LoVo (cell line): ENCODE data around the gene SLC6A18.

Source experiments
- DNase-seq: peaks from one replicate; pipeline ENCODE4 v3.0.0-alpha.2; 2016; ENCODE audit warnings: low spot score

The SLC6A18 gene

DNA sequence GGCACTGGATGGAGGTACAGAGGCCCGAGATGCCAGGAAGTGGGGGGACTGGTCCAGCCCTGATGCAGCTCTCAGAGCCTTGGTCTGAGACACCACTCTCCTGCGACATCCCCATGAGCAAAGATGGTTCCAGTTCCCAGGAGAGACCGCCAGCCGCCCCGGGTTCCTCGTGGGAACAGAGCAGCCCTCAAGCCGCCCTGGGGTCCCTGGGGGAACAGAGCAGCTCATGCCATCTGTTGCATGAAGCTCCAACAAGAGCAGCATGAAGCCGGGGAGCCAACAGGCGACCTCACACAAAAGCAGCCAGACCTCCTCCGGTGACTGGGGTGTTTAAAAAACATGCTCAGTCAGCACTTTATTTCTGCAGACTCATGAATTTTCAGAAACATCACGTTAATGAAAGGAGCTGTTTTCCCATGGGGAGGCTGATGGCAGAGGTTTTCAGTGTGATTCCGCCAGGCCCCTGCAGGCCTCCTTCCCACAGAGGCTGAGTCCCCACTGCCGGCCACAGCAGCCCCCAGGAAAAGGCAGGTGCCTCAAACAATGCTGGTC lies 6.2 kb downstream of the SLC6A18 start:
- DNase-seq, result no peak

DNA sequence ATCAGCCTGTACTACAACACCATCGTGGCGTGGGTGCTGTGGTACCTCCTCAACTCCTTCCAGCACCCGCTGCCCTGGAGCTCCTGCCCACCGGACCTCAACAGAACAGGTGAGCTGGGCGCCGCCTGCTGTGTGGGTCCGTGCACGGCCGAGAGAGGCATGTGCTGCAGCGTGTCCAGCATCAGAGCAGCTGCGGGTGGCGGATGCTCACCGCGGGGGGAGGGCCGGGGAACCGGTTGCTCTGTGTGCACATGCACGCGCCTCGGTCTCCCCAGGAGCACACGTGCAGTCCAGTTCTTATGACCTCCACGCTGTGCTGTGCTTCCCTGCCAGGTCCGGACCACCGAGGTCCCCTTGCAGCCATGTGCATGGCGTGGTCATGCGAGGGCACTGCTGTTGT lies 7.6 kb downstream of the SLC6A18 start:
- DNase-seq, result no peak

DNA sequence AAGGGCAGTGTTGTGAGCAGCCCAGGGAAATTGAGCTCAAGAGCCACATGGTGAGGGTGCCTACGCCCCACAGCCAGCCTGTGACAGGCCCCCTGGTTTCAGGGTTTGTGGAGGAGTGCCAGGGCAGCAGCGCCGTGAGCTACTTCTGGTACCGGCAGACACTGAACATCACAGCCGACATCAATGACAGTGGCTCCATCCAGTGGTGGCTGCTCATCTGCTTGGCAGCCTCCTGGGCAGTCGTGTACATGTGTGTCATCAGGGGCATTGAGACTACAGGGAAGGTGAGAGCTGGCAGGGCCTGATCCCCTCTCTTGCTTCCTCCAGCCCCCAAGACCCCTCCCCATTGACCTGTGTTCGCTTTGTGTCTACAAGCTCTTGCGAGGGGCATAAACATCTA lies 10.2 kb downstream of the SLC6A18 start:
- no peak for DNase-seq

DNA sequence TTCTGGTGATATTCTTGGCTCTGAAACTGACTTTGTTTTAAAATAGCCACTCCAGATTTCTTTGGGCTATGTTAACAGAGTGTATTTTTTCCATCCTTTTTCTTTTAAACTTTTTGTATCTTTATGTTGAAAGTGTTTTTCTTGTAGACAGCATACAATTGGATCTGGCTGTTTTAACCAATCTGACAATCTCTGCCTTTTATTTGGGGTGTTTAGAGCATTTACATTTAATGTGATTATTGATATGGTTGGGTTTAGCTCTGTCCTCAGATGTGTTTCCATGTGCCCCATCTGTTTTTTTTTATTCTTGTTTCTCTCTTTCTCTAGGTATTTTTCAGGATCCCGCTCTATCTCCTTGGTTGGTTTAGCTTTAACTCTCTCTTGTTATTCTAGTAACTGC lies 10.7 kb downstream of the SLC6A18 start:
- DNase-seq, result no peak

DNA sequence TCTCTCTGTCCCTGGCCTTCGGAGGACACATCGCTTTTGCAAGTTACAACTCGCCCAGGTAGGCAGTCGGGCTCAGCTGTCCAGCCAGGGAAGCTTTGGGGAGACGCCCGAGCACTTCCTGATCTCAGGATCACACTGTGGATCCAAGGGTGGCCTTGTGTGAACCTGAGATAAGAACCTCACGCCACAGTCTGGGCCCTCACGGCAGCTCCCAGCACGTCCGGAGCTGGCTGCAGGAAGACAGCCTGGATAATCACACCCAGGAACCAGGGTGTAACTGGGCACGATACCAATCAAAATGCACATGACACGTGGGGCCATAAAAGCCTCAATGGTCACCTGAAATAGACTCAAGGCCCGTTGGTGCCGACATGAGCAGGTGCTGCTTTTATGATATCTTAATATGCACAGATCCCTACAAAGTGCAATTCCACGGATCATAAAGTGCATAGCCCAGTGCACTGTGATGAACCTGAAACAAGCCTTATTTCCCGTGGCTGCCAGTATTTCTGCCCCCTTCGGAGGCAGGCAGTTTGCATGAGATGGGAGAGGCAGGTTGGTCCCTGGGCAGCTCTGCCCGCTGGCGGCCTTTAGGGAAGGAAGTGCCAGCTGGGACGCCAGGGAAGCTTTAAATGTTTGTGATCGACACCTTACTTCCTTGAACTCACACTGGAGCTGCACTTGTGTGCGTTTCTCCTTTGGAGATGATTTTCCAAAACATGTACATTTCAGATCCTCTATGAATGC lies 14.5 kb downstream of the SLC6A18 start:
- no peak for DNase-seq

DNA sequence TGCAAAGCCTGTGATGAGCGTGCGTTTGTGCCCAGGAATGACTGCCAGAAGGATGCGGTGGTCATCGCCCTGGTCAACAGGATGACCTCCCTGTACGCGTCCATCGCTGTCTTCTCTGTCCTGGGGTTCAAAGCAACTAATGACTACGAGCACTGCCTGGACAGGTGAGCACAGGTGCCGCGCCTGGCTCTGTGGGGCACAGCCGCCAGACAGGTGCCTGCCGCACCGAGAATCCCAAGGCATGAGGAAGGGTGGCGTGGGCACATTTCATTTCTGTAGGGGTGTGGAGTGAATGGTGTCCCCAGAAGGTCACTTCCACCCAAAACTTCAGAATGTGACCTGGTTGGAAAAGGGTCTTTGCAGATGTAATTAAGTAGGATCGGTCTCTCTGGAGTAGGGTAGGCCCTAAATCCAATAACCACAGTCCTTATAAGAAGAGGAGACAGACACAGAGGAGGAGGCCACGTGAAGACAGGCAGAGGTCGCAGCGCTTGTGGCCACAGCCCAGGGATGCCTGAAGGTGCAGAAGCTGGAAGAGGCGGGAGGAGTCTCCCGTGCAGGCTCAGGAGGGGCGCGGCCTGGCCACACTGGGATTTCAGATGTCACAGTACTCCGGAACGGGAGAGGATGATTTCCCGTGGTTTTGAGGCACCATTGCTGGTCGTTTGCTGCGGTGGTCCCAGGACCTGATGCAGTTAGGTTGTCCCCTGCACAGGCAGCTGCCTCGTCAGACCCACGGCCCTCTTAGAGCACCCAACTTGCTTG lies 15.5 kb downstream of the SLC6A18 start:
- no peak for DNase-seq

DNA sequence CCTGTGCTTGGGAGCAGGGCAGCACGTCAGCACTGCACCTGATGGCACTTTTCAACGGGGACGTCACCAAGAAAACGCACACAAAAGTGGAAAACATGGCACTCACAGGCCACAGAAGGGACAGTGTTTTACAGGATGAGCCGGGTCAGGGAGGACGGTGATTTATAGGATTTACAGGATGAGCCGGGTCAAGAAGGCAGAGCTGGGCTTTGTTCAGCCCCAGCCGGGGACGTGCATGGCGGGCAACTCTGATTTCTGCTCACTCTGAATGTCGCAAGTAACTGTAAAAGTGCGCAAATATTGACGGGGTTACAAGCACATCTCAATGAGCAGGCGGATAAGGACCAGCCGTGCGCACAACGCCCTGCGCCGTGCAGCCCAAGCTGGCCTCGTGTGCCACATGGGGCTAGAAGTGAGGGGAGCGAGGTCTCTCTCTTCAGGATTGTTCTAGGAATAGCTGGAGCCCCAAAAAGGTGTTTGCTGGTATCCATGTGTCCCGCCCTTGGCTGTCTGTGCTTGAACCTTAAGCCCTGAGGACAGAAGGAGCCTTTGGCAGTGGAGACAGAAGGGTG lies 16.4 kb downstream of the SLC6A18 start:
- DNase-seq, result no peak

DNA sequence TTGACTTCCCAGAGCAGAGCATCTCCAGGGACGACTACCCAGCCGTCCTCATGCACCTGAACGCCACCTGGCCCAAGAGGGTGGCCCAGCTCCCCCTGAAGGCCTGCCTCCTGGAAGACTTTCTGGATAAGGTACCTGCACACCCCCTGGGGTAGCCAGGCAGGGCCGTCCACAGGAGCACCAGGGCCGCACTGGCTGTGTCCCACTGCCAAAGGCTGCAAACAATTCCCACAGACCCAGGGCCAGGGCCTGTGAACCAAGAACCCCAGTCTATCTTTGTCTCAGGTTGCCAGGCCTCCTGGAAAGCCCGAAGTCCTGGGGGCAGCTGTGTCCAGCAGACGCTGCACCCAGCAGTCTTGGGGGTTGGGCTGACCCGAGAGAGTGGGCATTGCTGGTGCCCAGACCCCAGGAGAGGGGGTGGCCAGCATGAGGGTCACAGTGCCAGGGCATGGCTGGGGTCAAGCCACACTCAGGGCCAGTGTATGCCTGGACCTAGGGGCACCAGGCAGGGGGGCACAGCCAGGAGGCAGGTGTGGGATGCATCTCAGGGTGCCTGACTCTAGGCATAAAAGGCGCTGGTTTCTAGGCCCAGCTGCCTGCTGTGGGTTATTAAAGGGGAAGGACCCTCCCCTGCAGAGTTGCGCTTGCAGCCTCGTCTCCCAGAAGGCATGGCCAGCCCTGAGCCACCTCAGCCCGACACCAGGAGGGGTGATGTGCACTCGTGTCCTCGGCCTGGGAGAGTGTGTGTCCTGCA lies 17.7 kb downstream of the SLC6A18 start:
- DNase-seq, result no peak

DNA sequence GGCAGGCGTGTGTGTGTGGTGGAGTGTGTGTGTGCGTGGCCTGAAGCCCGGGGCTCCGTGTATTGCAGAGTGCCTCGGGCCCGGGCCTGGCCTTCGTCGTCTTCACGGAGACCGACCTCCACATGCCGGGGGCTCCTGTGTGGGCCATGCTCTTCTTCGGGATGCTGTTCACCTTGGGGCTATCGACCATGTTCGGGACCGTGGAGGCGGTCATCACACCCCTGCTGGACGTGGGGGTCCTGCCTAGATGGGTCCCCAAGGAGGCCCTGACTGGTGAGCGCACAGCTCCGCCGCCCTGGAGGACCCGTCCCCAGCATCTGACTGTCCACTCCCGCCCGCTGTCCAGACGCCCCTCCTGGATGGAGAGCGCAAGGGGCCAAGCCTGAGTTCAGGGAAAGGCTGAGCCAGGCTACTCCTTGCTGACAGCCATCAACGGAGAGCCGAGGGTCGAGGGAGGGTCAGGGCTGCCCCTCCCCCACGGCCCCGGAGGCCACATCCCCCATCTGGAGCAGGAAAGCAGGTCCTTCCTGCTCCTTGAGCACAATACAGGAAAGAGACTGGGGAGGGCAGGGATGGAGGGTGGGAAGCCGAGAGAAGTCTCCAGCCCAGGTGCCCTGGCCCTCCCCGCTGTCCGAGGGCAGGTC lies 18.4 kb downstream of the SLC6A18 start:
- DNase-seq, result no peak

DNA sequence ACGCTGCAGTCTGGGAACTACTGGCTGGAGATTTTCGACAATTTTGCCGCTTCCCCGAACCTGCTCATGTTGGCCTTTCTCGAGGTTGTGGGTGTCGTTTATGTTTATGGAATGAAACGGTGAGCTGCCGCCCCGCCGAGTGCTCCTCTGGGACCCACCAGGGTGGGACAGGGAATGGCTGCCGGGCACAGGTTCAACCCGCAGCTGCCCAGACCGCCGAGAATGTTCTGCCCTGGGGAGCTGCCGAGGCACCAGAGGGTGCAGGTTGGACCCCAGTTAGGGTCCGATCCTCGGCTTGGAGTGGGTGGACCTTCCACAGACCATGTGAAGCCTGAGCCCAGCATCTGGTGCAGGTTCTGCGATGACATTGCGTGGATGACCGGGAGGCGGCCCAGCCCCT lies 19.1 kb downstream of the SLC6A18 start:
- no peak for DNase-seq

DNA sequence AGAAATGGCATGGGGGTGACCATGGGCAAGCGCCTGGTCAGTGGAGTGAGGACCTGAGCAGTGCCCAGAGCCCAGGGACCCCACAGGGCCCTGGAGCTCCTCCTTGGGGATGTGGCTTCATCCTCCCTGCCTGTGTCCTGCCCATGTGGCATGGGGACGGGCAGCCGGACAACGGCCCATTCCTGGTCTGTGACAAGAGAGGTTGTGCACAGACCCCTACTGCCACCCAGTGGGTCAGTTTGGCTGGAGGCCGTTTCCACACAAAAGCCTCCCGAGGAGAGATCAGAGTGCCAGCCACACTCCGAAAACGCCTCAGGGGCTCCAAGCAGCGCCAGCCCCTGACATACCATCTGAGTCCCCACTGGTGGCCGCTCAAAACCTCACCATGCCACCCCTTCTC lies 19.8 kb downstream of the SLC6A18 start:
- no peak for DNase-seq

DNA sequence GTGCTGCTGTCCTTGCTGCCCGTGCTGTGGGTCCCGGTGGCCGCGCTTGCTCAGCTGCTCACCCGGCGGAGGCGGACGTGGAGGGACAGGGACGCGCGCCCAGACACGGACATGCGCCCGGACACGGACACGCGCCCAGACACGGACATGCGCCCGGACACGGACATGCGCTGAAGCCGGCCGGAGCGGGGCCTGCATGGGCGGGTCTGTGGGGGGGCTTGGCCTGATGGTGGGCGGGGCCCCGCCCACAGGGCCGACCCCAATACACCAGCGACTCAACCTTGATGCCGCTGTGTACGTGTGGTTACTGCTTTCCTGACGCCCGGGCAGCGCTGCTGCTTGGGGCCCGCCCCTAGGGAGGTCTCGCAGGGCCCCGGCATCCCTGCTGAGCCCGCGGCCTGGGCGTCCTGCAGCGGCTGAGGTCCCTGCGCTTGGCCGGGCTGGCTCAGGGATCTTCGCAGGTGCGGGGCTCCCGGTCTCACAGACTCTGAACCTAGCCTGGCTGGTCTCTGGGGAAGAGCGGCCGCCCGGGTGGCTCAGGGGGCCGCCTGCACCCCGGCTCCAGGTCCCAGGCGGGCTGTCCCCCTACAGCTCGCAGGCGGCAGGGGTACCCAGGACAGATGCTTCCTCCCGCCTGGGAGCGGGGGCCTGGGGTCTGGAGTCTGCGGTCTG lies 20.9 kb downstream of the SLC6A18 start:
- DNase-seq, result no peak

DNA sequence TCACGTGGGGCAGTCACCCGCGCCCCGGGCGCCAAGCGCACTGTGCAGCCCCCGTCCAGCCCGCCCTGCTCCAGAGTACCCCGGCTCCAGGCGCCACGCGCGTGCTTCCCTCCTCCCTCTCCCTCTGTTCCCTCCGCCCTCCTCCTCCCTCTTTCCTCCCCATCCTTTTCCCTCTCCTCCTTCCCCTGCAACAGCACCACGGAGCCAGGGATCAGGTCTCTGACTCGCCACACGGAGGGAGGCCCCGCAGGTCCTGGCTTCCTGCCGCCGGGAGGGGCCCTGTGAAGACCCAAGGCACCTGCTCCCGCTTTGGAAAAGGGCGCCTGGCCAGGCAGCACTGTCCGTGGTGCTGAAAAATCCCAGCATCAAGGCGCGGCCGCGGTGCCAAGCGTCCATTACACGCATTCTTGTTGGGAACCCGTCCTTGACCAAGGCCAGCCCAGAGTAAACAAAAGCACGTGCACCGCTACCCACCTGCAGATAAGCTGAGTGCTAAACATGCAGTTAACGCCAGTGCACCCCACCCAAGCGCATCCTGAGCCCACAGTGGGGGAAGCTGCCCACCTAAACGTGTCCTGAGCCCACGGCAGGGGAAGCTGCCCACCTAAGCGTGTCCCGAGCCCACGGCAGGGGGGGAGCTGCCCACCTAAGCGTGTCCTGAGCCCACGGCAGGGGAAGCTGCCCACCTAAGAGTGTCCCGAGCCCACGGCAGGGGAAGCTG lies 21.7 kb downstream of the SLC6A18 start:
- DNase-seq, result peak; percentile 41

DNA sequence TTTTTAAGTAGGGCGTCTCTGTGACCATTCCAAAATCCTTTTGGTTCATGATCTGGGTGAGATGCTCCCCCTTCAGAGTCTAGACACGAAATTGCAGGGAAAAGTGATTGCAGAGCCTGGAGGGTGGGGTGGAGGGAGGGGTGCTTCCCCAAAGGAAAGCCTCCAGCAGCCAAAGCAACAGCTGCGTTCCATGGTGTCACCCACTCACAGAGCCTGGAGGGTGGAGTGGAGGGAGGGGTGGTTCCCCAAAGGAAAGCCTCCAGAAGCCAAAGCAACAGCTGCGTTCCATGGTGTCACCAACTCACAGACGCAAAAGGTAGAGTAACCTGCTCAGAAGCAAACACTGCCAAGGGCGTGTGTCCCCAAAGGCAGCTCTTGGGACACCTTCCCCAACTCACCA lies 22.6 kb downstream of the SLC6A18 start:
- no peak for DNase-seq

DNA sequence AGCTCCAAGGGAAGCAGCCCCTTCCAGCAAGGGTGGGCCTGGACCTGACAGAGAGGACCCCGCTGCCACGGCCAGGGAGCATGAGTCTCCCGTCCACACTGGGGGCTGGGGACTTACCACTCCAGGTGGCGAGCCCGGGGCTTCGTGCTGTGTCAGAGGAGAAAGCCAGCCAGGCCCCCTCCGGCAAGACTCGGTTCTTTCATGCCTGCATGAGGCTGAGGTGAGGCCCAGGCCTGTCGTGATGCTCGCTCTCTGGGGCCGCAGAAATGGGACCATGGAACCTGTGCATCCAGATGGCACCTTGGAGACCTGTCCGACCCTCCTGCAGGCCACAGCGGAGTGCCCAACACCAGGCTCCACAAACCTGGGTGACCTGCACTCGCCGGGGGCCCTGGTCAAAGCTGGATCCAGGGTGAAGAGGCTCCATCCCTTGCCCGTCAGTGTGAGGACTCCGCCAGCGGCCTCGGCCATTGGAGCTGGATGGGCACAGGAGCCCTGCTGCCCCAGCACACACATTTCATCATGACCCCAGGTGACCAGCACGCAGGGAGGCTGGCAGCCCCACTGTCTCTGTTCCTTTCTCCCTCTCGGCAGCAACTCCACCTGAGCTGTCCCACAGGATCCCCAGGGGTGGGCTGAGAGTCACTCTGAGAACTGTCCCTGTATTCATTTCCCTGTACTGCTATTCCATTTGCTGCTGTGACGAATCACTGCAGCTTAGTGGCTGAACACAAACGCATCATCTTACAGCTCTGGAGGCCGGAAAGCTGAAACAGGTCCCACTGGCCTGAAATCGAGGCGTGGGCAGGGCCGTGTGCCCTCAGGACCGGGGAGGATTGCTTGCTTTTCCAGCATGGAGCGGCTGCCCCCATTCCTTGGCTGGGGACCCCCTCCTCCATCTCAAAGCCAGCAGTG lies 24.4 kb downstream of the SLC6A18 start:
- DNase-seq, result no peak

DNA sequence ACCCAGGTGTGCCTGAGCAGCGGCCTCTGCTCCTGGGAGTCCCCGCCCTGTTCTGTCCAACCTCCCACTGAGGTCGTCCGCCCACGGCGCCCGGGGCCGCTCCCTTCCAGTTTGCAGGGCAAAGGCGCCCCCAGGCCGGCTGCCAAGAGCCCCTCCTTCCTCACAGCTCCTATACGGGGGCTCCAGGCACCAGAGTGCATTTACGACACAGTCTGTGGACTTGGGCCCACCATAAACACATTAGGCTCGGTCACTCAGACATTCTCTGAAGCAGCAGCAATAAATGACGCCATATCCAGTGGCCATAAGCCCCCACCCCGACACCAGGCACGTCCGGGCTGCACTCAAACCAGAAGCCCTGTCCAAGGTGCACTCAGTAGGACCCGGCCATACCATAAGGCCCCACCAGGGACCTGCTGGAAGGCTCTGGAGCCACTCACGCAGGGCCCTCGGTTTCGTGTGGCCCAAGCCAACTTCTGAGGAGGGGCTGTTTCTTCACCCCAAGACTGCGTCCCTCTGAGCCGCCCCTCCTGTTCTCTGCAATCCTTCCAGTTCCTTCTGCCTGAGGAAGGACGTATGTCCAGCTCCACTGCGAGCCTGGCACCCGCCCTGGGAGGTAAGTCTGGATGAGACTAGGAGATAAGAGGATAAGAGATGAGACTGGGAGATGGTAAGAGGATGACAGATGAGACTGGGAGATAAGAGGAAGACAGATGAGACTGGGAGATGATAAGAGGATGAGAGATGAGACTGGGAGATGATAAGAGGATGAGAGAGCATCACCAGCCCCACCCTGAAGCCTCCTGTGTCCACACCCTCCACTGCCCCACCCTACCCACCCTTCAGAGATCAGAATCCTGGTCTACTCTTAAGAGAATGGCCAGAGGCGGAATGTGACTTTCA lies 26.7 kb downstream of the SLC6A18 start:
- DNase-seq, result no peak

DNA sequence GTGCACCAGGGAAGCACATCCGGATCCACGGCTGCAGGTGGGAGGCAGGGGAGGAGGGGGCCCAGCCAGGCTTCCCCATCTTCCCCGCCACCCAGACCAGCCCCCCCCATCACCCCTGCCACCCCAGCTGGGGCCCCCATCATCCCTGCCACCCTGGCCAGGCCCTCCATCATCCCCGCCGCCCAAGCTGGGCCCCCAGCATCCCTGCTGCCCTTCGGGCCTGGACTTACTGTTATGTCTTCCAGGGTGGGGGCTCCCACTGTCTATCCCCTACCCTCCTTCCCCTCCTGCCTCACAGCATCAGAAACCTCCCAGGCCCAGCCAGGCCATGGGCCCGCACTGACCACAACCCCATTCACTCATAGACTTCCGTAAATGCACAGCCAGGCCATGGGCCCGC lies 27.5 kb downstream of the SLC6A18 start:
- no peak for DNase-seq

DNA sequence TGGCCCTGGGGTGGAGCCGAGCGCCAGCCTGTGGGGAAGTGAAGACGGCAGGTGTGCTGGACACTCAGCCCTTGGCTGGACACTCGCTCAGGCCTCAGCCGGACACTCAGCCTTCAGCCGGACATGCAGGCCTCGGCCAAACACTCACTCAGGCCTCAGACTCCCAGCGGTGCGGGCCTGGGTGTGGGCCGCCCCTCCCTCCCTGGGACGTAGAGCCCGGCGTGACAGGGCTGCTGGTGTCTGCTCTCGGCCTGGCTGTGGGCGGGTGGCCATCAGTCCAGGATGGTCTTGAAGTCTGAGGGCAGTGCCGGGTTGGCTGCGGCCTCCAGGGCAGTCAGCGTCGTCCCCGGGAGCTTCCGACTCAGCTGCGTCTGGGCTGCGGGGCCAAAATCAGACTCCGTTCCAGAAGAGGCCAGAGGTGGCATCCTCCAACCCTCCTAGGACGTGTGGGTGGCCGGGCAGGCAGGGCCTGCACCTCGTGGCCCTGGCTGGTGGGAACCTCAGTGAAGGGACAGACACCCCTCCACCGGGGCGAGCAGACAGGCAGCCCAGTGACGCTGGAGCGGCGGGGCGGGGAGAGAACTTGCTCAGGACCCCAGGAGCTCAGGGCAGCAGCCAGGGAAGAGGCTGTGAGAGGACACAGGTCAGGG lies 28.4 kb downstream of the SLC6A18 start:
- no peak for DNase-seq
